Smooth muscle cell of the brain vasculature (primary cell): ENCODE measurements around the gene NUDT7.

Experiments
- DNase-seq: peaks from one replicate; pipeline ENCODE4 v3.0.0-alpha.2; 2012; ENCODE audit warnings: low read depth, low spot score

NUDT7 gene

DNA sequence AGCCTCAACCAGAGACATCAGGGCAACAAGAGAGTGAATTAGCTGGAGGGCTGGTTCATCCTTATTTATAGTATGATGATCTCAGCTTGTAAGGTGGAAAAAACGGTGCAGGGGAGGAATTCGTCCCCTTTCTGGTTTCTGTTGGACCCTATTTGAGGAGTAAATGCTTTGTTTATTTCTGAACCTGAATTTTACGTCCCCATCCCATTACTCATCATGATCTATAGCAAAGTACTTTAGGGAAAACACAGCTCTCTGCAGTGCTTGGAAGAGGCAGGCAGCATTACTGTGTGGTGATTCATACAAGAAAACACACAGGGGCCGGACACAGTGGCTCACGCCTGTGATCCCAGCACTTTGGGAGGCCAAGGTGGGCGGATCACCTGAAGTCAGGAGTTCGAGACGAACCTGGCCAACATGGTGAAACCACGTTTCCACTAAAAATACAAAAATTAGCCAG, 58.1 kb downstream of the NUDT7 start:
- peak; percentile 40 for DNase-seq

DNA sequence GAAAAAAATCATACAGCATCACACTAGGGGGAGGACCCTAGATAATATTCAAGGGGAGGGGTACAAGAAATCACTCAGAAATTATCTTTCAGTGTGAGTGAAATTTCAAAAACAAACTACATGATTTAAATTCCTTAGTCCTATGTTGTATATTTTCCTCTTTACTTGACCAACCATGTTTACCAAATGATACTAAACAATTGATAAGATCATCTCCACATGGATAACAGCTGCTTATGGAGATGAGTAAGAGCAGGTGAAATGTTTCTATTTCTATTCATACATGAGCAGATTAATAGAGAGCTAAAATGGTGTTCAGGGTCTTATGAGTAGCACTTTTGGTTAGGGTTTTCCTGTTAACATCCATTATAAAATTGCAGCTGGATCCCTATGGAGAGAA, 58.8 kb downstream of the NUDT7 start:
- DNase-seq = no peak

DNA sequence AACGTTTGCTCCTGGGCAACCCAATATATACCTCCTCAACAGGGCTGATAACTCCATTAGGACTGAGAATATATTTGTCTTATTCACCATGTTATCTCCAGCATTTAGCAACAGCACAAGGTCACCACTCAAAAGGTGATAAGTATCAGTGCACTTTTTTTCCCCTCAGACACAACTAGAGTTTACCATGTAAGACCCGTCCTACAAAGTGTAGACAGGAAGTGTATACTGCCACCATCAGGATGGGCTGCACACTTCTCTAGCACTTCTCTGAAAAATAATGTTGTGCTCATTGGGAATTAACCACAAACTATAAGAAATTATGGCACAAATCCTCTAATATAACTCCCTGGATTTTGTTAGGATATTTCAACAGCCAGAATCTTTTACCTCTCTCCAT, 60.4 kb downstream of the NUDT7 start:
- DNase-seq = no peak

DNA sequence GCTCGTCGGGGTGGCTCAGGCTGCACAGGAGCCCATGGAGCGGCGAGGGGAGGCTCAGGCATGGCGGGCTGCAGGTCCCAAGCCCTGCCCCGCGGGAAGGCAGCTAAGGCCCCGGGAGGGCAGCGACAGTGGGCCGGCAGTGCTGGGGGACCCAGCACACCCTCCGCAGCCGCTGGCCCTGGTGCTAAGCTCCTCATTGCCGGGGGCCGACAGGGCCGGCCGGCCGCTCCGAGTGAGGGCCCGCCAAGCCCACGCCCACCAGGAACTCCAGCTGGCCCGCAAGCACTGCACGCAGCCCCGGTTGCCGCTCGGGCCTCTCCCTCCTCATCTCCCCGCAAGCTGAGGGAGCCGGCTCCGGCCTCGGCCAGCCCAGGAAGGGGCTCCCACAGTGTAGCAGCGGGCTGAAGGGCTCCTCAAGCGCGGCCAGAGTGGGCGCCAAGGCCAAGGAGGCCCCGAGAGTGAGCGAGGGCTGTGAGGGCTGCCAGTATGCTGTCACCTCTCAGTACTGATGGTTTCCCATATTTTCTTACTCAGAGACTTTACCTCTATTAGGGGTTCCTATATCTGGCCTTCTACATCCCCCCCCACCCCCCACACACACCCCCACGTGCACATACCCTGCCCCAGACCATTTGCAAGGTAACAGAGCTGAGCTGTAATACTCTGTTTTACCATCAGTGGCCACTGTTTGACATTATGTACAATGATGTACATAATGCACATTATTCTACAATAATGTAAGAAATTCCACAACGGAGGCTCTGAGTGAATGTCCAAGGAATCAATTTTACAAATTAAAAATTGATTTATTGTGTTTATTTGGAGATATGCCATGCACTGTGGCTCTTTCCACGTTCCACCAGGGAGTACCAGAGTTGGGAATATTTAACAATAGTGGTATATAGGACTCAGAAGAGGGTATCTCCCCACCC, 62.4 kb downstream of the NUDT7 start:
- DNase-seq = no peak

DNA sequence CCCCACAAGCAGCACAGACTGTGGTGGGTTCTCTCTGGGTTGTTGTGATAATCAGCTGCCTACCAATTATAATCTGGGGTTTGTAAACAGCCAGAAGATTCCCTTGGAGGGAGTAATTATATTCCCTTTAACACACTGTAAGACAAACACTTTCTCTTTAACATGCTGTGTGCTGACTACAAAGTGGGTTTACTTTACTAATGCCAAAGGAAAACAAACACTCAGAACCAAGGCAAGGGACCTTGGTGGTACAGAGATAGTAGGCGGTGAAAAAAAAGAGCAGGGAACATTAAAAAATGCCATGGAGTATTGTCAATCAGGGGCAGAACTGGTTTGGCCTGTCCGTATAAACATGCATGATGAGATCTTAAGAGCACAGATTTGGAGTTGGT, 63.1 kb downstream of the NUDT7 start:
- no peak for DNase-seq

DNA sequence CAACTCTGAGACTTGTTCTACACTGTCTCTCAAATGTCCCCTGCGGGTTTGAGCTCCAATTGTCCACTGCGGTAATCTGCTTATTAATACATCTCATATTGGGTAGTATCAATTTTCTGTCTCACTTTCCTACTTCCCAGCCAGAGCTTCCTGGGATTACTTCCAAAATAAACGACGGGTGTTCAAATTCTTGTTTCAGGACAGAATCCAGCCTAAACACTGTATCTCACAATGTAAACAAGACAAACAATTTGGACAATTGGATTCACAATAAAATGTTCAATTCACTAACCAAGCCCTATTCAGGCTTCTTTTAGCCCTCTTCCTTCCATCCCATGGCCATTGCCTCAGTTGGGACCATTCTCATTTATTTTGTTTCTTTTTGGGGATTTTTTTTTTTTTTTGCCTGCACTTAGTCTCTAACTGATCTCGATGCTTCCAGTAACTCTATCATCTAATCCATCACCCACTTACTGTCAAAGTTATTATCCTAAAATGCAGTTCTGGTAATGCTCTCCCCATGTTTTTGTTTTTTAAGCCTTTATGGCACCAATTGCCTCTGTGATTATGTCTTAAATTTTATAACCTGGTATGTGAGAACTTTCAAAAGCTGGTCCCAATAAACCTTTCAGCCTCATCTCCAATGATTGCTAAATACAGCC, 64.0 kb downstream of the NUDT7 start:
- no peak for DNase-seq

DNA sequence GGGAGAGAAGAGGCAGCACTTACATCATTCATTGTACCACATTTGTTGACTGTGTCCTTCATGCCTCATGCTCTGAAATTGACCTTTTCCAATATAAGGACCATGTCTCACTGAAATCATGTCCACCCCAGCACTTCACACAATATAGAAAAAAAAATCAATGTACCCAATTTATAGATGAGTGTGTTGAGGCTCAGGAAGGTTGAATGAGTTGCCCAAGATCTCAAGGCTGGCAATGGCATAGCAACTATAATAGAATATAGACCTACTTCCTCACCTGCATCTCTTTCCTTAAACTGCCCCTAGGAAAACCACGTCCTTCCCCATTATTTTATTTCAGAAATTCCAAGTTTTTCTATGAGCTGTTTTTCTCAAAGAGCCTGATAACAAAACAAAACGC, 65.1 kb downstream of the NUDT7 start:
- DNase-seq = no peak

DNA sequence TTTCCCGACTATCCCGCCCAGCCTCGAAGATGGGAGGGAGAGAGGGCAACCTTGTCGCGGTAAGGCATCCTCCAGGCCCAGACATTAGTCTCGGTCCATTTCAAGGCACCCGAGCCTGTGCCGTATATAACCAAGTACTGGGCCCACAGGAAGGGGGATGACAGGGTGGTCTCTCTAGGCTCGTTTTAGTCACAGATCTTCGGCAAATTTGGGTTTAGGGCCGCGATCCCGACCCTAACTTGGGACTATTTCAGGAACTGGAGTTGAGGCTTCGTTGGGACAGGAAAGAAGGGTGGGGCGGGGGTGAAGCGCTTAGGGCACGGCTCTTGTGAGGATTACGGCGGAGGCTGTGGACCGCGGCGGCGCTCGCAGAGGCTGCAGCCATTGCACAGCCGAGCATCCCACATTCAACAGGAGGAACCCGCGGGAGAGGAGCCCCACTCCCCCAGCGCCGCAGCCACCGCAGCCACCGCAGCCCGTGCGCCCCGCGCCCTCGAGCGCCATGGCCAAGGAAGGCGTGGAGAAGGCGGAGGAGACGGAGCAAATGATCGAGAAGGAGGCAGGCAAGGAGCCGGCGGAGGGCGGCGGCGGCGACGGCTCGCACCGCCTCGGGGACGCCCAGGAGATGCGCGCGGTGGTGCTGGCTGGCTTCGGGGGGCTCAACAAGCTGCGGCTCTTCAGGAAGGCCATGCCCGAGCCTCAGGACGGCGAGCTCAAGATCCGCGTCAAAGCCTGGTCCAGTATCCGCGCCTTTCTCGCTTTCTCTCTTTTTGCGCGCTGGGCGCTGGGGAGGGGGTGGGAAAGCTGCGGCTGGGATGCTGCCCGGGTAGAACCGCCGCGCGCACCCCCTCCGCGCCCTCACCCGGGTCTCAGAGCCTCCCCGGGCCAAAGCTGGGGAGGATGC, 66.1 kb downstream of the NUDT7 start, which contains the start of gene VAT1L:
VAT1L (plus strand) TSS at position 384 of the 904 bp plus-strand sequence; CDS start at position 503, 119 bp downstream.
- no peak for DNase-seq

DNA sequence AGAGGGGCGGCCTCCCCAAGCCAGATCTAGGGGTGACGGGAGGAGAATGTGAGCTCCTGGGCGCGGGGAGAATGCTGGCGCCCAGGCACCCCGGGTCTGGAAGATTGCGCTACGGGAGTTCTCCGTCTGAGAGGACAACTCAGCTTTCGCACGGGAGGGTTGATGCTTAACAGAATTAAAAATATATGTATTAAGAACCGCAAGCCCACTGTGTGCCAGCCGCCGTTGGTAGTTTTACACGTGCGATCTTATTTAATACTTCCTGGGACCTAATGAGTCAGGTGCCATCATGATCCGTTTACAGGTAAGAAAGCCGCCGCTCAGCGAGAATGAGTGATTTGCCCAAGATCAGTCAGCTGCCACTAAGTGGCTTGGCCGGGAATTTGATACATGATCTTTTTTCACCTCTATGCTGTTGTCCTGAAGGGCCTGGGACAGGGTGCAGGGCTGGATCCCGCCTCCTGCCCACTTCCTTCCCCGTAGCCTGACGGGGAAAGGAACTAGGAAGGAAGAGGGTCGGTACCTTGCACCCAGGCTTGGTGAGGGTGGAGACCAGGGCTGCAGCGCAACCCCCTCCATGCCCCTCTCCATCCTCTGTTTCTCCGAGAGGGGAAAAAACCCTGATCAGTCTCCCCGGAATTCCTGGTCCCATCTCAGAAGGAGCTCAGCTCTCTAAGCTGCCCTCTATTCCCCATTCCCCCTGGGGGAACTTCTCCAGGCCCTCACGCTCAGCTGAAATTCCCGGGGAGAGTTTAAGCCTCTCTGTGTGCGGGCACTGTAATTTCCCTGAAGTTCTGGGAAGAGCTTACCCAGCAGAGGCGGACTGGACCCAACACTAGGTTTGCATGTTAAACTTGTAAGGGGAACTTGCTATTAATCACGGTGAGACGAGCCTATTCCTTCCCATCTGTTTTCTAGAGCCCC, 67.0 kb downstream of the NUDT7 start:
- DNase-seq = no peak

DNA sequence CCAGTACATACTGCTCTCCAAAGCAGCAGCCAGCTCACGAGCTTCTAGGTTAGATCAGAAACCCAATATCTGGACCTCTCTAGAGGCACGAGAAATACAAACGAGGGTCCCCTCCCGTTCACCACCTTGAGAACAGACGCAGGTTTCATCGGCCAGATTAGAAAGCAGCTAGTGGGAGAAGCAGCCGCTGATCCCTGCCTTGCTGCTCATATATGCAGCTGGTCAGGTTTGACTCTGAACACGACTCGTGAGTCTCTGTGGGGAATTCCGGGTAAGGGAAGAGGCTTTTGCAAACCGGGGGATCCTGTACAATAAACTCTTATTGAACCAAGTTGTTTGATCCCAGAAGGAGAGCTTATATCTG, 67.7 kb downstream of the NUDT7 start:
- DNase-seq = no peak

DNA sequence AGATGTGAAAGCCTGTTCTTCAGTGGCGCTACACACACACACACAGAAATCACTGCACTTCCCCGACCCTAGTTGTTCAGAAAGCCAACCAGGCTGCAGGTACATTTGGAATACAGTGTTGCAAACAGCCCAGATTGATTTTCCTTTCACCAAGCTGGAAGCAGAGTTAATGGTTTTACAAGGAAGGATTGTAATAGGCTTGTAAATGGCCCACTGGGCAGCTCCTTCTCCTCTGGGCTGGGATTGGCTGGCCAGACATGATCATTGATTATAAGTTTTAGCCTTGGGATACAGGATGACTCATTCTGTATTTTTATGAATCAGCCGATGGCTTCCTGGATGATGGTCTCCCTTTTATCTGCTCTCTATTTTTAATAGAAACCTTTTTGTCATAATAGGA, 68.6 kb downstream of the NUDT7 start:
- no peak for DNase-seq
